Gastrocnemius medialis (tissue), 4 donors: ENCODE results near the gene GCHFR. TPM values are rescaled to one million over a fixed set of nuclear protein-coding genes. Genes with fewer than 3 reads are reported as not detected.
A peak's percentile ranks its signal among the peaks of the same experiment; 100 is the strongest.

Experiments
- ATAC-seq, 2 donors: fragments of 150-250 bp; one replicate each; pipeline ENCODE4 v1.9.1; 2016
- DNase-seq, 2 donors: peaks; one replicate each; pipeline ENCODE4 v3.0.0-alpha.2; 2019
- H3K27ac ChIP-seq, 4 donors: fragments of 200-600 bp; sonication (generic); 1 replicate in 1 of 4; 2 replicates in 3 of 4; pipeline ENCODE4 v1.5.1; 2016 to 2018; ENCODE audit warnings: mild to moderate bottlenecking in 2 of 4, moderate library complexity in 1 of 4
- H3K27me3 ChIP-seq, 3 donors: fragments of 200-600 bp; sonication (generic) in 2 of 3; 1 replicate in 1 of 3; 2 replicates in 2 of 3; pipeline versions ENCODE4 v1.5.1 to v1.6.0; 2016 to 2019; ENCODE audit warnings: mild to moderate bottlenecking in 1 of 3, moderate library complexity in 1 of 3
- H3K36me3 ChIP-seq, 2 donors: fragments of 200-600 bp; sonication (generic) in 1 of 2; one replicate each; pipeline ENCODE4 v1.5.1; 2017 to 2018
- H3K4me1 ChIP-seq, 2 donors: fragments of 200-600 bp; sonication (generic) in 1 of 2; one replicate each; pipeline ENCODE4 v1.5.1; 2016 to 2017; ENCODE audit warnings: mild to moderate bottlenecking in 2 of 2
- H3K4me3 ChIP-seq, 4 donors: fragments of 200-600 bp; sonication (generic) in 3 of 4; 1 replicate in 1 of 4; 2 replicates in 3 of 4; pipeline ENCODE4 v1.5.1; 2016 to 2019; ENCODE audit warnings: mild to moderate bottlenecking in 2 of 4
- H3K9me3 ChIP-seq, 3 donors: fragments of 200-600 bp; sonication (generic) in 2 of 3; 1 replicate in 1 of 3; 2 replicates in 2 of 3; pipeline ENCODE4 v1.5.1; 2016 to 2019
- CTCF ChIP-seq, 5 experiments: fragments of 450-650 bp in 3 of 5; fragments of 200-600 bp in 2 of 5; sonication (generic) in 2 of 5; IDR thresholded peaks in 4 of 5; conservative IDR thresholded peaks in 1 of 5; 1 replicate in 4 of 5; 2 replicates in 1 of 5; pipeline ENCODE4 v1.5.1; 2016 to 2019; ENCODE audit warnings: antibody characterized with exemption in 5 of 5, mild to moderate bottlenecking in 3 of 5, moderate library complexity in 3 of 5
- POLR2A ChIP-seq, 2 donors: fragments of 450-650 bp; IDR thresholded peaks; one replicate each; pipeline ENCODE4 v1.6.1; 2017; ENCODE audit warnings: antibody characterized with exemption in 2 of 2, mild to moderate bottlenecking in 2 of 2, moderate library complexity in 2 of 2
- in situ Hi-C, 4 donors: fragments of 200-750 bp; cut with MboI; loops; one replicate each; pipeline versions ENCODE4 v1.15.0 to v1.8.0; 2017; ENCODE audit warnings: low sequenced_read_pairs in 4 of 4
- intact Hi-C: fragments of 100-400 bp; cut with DNase I; formaldehyde crosslinking; loops from one replicate; pipeline ENCODE4 v1.15.1; 2023; ENCODE audit warnings: low total_unique reads
- total RNA-seq, 4 donors: library from RNA; depleted of rRNA; stranded (reverse); fragments of >200 nt; gene quantifications; one replicate each; pipeline versions ENCODE4 v1.1.0 to v1.2.3, GENCODE V29; 2016

The GCHFR gene
- total RNA-seq, 4 donors from 2014 or later: 0.49 to 16.9 (median 14.4) TPM

- Histone ChIP-seq H3K9me3 (no peaks in the 10 kb centered on the region), H3K4me1 (peaks cover 7 to 8% of the 10 kb centered on the region in 2 donors), H3K4me3 (no peak overlapping the region), H3K27me3 (no peaks in the 10 kb centered on the region), H3K27ac (peak overlapping the region in 2 of 4 donors; percentile 55 to 66), H3K36me3 (peaks cover 0 to 33% of the 10 kb centered on the region in 2 donors)
- ATAC-seq (no peak), DNase-seq (no peak)
- intact Hi-C loops (no loop called here), in situ Hi-C loops (no loop called here)
- TF ChIP-seq POLR2A (IDR thresholded peaks at IDR 0.05) (no peak), CTCF (IDR thresholded peaks at IDR 0.05 in 4 of 5, conservative IDR thresholded peaks at IDR 0.05 in 1 of 5) (no peak)
Observed at GRCh38 chr15:40749151-40749630, 14.7 kb upstream of the GCHFR start.

- Histone ChIP-seq H3K36me3 (peaks cover 0 to 24% of the 10 kb centered on the region in 2 donors), H3K27ac (no peak overlapping the region), H3K4me1 (peaks cover 15% of the 10 kb centered on the region in 2 donors), H3K9me3 (no peaks in the 10 kb centered on the region), H3K27me3 (no peaks in the 10 kb centered on the region), H3K4me3 (no peak overlapping the region)
- DNase-seq: no peak
- intact Hi-C loops: loop anchor here (10.0 kb wide), 1 partner anchor 264 kb away; no protein-coding TSS in a partner anchor
- ATAC-seq: no peak
- in situ Hi-C loops: loop anchor here in 2 of 4 donors (10.0 kb wide), 1 partner anchor 54 kb away; the partner anchor contains the start of genes DNAJC17 (in 2 of the 2) and ZFYVE19 (in 2 of the 2)
- TF ChIP-seq CTCF (IDR thresholded peaks at IDR 0.05 in 4 of 5, conservative IDR thresholded peaks at IDR 0.05 in 1 of 5): no peak
- TF ChIP-seq POLR2A (IDR thresholded peaks at IDR 0.05): no peak
Observed at GRCh38 chr15:40750885-40751284, 13.0 kb upstream of the GCHFR start.

- Histone ChIP-seq H3K27ac (no peak overlapping the region), H3K36me3 (peaks cover 0 to 24% of the 10 kb centered on the region in 2 donors), H3K27me3 (no peaks in the 10 kb centered on the region), H3K4me3 (no peak overlapping the region), H3K4me1 (peaks cover 15 to 16% of the 10 kb centered on the region in 2 donors), H3K9me3 (no peaks in the 10 kb centered on the region)
- in situ Hi-C loops: loop anchor here in 2 of 4 donors (10.0 kb wide), 1 partner anchor 53 kb away; the partner anchor contains the start of genes DNAJC17 (in 2 of the 2) and ZFYVE19 (in 2 of the 2)
- intact Hi-C loops: loop anchor here (10.0 kb wide), 1 partner anchor 263 kb away; no protein-coding TSS in a partner anchor
- TF ChIP-seq POLR2A (IDR thresholded peaks at IDR 0.05): no peak
- TF ChIP-seq CTCF (IDR thresholded peaks at IDR 0.05 in 4 of 5, conservative IDR thresholded peaks at IDR 0.05 in 1 of 5): no peak
- ATAC-seq (no peak), DNase-seq (no peak)
Observed at GRCh38 chr15:40751745-40752144, 12.1 kb upstream of the GCHFR start.

GRCh38 chr15:40754574-40754882, 9.3 kb upstream of the GCHFR start:
- peak; percentile 31 to 32 for ATAC-seq
- intact Hi-C loops: loop anchor here (2.0 to 10.0 kb wide), 3 partner anchors 60 to 260 kb away; partner anchors contain the start of genes RAD51 and VPS18
- no peak for TF ChIP-seq CTCF (IDR thresholded peaks at IDR 0.05 in 4 of 5, conservative IDR thresholded peaks at IDR 0.05 in 1 of 5)
- no peak for TF ChIP-seq POLR2A (IDR thresholded peaks at IDR 0.05)
- Histone ChIP-seq H3K4me1 (peaks cover 13 to 15% of the 10 kb centered on the region in 2 donors), H3K4me3 (peak overlapping the region; percentile 90 to 100 (median 96)), H3K27me3 (no peaks in the 10 kb centered on the region), H3K27ac (peak overlapping the region; percentile 92 to 97 (median 95)), H3K36me3 (peaks cover 0 to 22% of the 10 kb centered on the region in 2 donors), H3K9me3 (no peaks in the 10 kb centered on the region)
- in situ Hi-C loops: loop anchor here in 2 of 4 donors (10.0 kb wide), 1 partner anchor 50 kb away; the partner anchor contains the start of genes DNAJC17 (in 2 of the 2) and ZFYVE19 (in 2 of the 2)
- no peak for DNase-seq
